Hepatocyte (in vitro differentiated cells): ENCODE measurements around the gene SGF29.

Source experiments
- EZH2 ChIP-seq: fragments of 200-600 bp; sonication (generic); IDR thresholded peaks from 2 replicates; pipeline ENCODE4 v1.6.1; 2016; ENCODE audit warnings: antibody characterized with exemption, mild to moderate bottlenecking, borderline replicate concordance
- TF ChIP-seq, protein P1 (sequence below): fragments of 200-600 bp; sonication (generic); IDR thresholded peaks from 2 replicates; pipeline ENCODE4 v1.5.1; 2016; ENCODE audit warnings: antibody characterized with exemption, mild to moderate bottlenecking; ENCODE audit not compliant: poor library complexity

DNA sequence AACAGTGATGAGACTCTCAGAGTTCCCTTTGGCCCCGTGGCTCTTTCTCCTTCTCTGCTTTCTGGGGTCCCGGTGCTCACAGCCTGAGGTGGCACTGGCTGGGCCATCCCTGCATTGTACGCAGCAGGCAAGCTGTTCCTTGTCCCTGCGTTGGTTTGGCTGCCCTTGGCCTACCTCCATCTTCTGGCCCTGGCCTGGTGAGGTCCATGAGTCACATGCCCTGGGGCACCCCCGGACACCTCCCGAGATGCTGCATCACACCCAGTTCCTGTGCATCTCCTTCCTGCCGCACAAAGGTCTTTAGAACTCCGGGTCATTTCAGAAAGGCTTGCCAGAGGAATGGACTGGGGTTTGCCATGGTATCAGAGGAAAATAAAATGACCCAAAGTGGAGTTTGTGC is 33.7 kb downstream of the SGF29 start:
- TF ChIP-seq, protein P1, sequence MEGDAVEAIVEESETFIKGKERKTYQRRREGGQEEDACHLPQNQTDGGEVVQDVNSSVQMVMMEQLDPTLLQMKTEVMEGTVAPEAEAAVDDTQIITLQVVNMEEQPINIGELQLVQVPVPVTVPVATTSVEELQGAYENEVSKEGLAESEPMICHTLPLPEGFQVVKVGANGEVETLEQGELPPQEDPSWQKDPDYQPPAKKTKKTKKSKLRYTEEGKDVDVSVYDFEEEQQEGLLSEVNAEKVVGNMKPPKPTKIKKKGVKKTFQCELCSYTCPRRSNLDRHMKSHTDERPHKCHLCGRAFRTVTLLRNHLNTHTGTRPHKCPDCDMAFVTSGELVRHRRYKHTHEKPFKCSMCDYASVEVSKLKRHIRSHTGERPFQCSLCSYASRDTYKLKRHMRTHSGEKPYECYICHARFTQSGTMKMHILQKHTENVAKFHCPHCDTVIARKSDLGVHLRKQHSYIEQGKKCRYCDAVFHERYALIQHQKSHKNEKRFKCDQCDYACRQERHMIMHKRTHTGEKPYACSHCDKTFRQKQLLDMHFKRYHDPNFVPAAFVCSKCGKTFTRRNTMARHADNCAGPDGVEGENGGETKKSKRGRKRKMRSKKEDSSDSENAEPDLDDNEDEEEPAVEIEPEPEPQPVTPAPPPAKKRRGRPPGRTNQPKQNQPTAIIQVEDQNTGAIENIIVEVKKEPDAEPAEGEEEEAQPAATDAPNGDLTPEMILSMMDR: no peak
- no peak for TF ChIP-seq EZH2
